Measurements from ENCODE around the gene BCL6B. TPM values are rescaled to one million over a fixed set of nuclear protein-coding genes. Genes with fewer than 3 reads are reported as not detected.

Gene BCL6B
- total and polyA plus RNA-seq, 2 experiments from 2014 or later = 3.3 to 4.5 TPM

DNA sequence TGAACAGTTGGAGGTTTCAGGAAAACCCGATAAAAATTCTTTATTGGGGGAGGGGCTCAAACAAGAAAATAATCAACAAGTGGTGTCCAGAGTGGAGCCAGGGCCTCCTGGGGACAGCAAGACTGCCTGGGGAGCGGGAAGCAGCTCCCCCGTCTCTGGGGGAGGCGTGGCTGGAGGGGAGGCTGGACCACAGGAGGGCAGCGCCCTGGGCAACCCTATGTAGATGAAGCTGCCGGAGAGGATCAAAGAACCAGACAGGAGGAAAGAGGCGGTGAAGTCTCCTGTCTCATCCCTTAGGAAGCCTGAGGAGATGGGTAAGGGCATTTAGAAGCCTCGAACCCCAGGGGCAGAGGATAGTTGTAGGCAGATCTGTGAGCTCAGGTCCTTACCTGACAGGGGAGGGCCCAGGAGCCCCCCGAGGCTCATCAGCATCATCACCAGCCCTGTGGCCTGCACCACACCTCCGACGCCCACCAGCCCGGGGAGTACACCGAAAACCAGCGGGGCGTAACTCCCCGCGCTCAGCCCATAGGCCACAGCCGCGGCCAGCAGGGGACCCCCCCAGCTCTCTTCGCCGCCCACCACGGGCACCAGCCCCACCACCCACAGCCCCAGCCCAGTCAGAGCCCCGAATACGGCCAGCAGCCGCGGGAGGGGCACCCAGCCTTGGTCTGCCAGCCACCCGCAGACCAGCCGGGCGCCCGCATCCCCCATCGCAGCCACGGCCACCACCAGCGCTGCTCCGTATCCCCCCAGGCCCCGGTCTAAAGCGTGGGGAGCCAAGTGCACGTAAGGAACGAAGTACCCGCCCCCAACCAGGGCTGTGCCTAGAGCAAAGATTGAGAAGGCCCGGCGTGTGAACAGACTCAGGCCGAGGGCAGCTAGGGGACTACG is 19.0 kb downstream of the BCL6B start:
- Mint-ChIP-seq H3K27me3 (ENCODE audit: insufficient read depth, low read depth, poor library complexity) (peaks cover 40% of the 10 kb centered on the region), H3K27ac (no peak overlapping the region), H3K4me1 (peaks cover 32% of the 10 kb centered on the region), H3K36me3 (ENCODE audit: low read depth) (peaks cover 3% of the 10 kb centered on the region; the same call in 1 of the 3 replicates), H3K9me3 (no peaks in the 10 kb centered on the region), H3K4me3 (peak overlapping the region; percentile 72)
- Histone ChIP-seq H2AFZ (0 out of 2 replicates have a peak overlapping the region, but pooled peaks have one; percentile 56), H3K4me3 (peak overlapping the region; percentile 79), H3K4me1 (ENCODE audit: insufficient read depth) (peaks cover 22% of the 10 kb centered on the region; the same call in 1 of the 2 replicates), H3K79me2 (replicated peaks; ENCODE audit: insufficient read depth) (no peaks in the 10 kb centered on the region), H3K9me2 (ENCODE audit: insufficient read depth) (no peaks in the 10 kb centered on the region), H4K20me1 (replicated peaks; ENCODE audit: insufficient read depth) (peaks cover 6% of the 10 kb centered on the region), H3K36me3 (ENCODE audit: insufficient read depth) (no peaks in the 10 kb centered on the region), H3K4me2 (peak overlapping the region; percentile 94), H3K27ac (ENCODE audit: low read depth) (no peak overlapping the region), H3F3A (replicated peaks; ENCODE audit: low read depth) (peaks cover 14% of the 10 kb centered on the region; the same call in 1 of the 2 replicates), H3K27me3 (ENCODE audit: insufficient read depth) (peaks cover 58% of the 10 kb centered on the region)
- peak; percentile 20 for ATAC-seq
- DNase-seq (ENCODE audit: low spot score) = peak; percentile 64
- TF ChIP-seq EZH2 (IDR thresholded peaks at IDR 0.05; ENCODE audit: low read depth, unreplicated experiment) (no peak), POLR2AphosphoS5 (IDR thresholded peaks at IDR 0.05; ENCODE audit: low read depth) (no peak), ZNF114 (CRISPR knock-in tag; IDR thresholded peaks at IDR 0.05) (no peak), ZNF462 (CRISPR knock-in tag; IDR thresholded peaks at IDR 0.05) (no peak), EZH2phosphoT487 (IDR thresholded peaks at IDR 0.05; ENCODE audit: unreplicated experiment) (no peak), CTCF (conservative IDR thresholded peaks at IDR 0.05; ENCODE audit: low read depth in 2 of 2) (no peak), ETS1 (IDR thresholded peaks at IDR 0.05) (no peak), STAT1 (IDR thresholded peaks at IDR 0.05; ENCODE audit: unreplicated experiment) (no peak), CREB1 (CRISPR knock-in tag; IDR thresholded peaks at IDR 0.05; ENCODE audit: low read depth) (no peak), ZNF331 (CRISPR knock-in tag; IDR thresholded peaks at IDR 0.05; ENCODE audit: low read depth) (no peak), JUNB (IDR thresholded peaks at IDR 0.05; ENCODE audit: unreplicated experiment) (no peak), NANOG (IDR thresholded peaks at IDR 0.05; ENCODE audit: borderline replicate concordance) (no peak)
- TF ChIP-seq, protein P1, sequence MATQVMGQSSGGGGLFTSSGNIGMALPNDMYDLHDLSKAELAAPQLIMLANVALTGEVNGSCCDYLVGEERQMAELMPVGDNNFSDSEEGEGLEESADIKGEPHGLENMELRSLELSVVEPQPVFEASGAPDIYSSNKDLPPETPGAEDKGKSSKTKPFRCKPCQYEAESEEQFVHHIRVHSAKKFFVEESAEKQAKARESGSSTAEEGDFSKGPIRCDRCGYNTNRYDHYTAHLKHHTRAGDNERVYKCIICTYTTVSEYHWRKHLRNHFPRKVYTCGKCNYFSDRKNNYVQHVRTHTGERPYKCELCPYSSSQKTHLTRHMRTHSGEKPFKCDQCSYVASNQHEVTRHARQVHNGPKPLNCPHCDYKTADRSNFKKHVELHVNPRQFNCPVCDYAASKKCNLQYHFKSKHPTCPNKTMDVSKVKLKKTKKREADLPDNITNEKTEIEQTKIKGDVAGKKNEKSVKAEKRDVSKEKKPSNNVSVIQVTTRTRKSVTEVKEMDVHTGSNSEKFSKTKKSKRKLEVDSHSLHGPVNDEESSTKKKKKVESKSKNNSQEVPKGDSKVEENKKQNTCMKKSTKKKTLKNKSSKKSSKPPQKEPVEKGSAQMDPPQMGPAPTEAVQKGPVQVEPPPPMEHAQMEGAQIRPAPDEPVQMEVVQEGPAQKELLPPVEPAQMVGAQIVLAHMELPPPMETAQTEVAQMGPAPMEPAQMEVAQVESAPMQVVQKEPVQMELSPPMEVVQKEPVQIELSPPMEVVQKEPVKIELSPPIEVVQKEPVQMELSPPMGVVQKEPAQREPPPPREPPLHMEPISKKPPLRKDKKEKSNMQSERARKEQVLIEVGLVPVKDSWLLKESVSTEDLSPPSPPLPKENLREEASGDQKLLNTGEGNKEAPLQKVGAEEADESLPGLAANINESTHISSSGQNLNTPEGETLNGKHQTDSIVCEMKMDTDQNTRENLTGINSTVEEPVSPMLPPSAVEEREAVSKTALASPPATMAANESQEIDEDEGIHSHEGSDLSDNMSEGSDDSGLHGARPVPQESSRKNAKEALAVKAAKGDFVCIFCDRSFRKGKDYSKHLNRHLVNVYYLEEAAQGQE (IDR thresholded peaks at IDR 0.05; ENCODE audit: unreplicated experiment) = no peak

All from GM23338 (cell line).